ENCODE data around the gene RSPH6A.

The RSPH6A gene

DNA sequence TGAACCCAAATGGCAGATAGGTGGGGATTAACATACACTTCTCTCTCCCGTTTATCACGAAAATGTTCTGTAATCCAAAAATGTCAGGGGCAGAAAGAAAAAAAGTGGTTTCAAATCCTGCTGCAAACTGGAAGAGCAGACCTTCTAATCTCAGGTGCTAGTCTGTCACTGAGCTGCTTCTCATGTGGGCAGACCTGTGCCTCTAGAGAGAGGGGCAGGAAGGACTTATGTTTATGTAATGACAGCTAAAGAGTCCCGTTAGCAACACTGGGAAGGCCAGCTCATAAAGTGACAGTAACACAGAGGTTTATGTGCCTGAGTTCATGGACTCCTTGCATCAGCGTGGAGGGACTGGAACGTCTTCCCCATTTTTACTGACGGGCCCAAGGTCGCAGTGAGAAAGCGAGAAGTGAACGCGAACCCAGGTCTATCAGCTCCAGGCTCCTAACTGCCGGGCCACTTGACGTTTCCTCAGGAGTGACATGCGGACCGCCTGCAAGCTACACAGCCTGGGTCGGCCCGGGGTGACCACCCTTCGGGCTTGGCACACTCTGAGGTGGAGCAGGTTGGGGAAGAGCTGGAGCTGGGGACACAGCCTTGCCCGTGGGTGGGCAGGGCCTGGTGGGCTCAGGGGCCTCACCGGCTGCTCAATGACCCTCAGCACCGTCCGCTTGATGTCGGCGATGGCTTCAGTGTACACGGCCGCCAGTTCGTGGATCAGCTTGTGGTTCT, 9.6 kb upstream of the RSPH6A start:
- no peak for DNase-seq

- no peak for DNase-seq
These were observed 8.9 kb upstream of the RSPH6A start for GRCh38 chr19:45824041-45824471.

DNA sequence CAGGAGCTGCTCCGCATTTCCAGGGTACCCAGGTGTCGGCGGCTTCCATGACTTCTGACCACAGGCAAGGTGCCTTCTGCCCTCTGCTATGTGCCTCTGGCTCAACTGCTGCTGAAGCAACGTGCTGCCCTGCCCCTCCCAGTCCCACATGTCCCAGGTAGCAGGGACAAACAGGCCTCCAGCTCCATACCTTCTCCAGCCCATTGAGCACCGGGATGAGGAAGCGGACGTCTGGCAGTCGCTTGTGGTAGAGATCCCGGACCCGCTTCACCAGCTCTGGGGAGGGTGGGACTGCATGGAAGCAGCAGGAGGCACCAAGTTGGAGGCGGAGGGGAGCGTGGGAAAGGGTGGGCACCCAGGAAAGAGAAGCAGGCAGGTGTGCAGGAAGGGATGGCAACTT, 8.1 kb upstream of the RSPH6A start:
- no peak for DNase-seq

DNA sequence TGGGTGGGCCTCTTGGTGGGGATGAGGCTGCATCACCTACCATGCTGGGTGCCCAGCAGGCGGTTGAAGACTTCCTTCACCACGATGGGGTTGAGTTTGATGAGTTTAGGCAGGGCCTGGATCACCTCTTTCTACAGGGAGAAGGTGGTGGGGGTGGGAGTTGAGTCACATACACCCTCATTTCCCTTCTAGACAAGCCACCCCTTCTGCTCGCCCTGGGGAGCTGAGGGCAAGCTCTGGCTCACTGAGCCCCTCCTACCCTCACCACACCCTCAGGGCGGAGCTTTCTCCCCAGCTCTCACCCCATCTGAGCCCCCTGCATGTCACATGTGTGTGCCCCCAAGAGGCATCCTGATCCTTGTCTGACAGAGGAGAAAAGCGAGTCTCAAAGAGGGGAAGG, 7.6 kb upstream of the RSPH6A start:
- DNase-seq = no peak

DNA sequence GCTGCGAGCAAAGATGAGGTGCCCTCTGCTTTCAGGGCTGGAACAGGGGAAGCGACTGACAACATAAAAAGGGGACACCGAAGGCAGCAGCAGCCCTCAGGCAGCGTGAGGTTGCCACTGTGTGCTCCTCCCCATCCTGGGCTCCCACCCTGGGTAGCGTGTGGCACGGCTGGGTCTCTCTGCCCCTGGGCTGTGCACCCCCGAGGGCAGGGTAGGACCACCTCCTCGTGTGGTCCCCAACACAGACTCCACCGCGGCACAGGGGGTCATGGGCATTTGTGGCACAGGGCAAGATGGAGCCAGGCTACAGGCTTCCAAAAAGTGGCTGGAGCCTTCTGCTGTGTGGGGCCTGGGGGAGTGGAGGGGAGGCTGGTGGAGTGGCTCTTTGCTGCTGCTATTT, 6.5 kb upstream of the RSPH6A start:
- DNase-seq = no peak

- no peak for DNase-seq
These were observed 6.0 kb upstream of the RSPH6A start for GRCh38 chr19:45821103-45821521.

- no peak for DNase-seq
These were observed 5.5 kb upstream of the RSPH6A start for GRCh38 chr19:45820413-45821102.

DNA sequence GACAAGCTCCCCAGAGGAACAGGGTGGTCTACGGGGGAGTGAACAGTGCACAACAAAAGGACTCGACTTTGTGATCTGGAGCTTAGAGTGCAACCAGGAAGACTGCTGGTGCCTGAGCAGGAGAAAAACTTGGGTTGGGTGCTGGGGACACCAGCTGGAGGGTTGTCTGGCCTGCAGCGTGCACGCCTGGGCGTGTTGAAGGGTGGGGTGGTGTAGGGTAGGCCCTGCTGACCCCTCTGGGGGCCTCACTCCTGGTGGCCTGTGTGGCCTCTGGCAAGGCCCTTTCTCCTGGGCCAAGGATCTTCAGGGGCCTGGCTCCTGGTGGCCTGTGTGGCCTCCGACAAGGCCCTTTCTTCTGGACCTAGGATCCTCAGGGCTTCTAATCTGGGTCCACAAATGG, 4.7 kb upstream of the RSPH6A start:
- no peak for DNase-seq

- no peak for DNase-seq
These were observed 2.7 kb upstream of the RSPH6A start for GRCh38 chr19:45817725-45818301.

GRCh38 chr19:45817010-45817724, 2.1 kb upstream of the RSPH6A start:
- peak; percentile 96 for DNase-seq

- no peak for DNase-seq
These were observed 1.3 kb upstream of the RSPH6A start for GRCh38 chr19:45816236-45817009.

GRCh38 chr19:45815481-45816216, 541 bp upstream of the RSPH6A start:
- no peak for DNase-seq

GRCh38 chr19:45814166-45814780, 835 bp downstream of the RSPH6A start:
- no peak for DNase-seq

DNA sequence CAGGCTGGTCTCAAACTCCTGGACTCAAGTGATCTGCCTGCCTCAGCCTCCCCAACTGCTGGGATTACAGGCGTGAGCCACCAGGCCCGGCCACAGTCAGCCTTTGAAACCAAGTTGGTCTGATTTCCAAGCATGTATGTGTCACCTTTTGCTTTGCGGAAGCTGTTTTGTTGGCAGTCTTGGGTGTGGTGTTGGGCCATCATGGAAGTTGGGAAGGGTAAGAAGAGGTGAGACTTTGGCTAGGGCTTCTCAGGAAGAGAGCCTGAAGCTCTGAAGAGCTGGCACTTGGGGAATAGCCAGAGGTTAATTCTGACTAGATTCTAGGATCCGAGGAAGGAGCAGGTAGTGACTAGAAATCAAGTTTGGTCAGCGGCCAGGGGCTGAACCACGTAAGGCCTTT, 2.8 kb downstream of the RSPH6A start:
- no peak for DNase-seq

- DNase-seq = peak; percentile 62
These were observed 5.4 kb downstream of the RSPH6A start for GRCh38 chr19:45809643-45810159.

- no peak for DNase-seq
These were observed 9.4 kb downstream of the RSPH6A start for GRCh38 chr19:45805719-45806118.

- DNase-seq = no peak
These were observed 10.2 kb downstream of the RSPH6A start for GRCh38 chr19:45804959-45805230.

DNA sequence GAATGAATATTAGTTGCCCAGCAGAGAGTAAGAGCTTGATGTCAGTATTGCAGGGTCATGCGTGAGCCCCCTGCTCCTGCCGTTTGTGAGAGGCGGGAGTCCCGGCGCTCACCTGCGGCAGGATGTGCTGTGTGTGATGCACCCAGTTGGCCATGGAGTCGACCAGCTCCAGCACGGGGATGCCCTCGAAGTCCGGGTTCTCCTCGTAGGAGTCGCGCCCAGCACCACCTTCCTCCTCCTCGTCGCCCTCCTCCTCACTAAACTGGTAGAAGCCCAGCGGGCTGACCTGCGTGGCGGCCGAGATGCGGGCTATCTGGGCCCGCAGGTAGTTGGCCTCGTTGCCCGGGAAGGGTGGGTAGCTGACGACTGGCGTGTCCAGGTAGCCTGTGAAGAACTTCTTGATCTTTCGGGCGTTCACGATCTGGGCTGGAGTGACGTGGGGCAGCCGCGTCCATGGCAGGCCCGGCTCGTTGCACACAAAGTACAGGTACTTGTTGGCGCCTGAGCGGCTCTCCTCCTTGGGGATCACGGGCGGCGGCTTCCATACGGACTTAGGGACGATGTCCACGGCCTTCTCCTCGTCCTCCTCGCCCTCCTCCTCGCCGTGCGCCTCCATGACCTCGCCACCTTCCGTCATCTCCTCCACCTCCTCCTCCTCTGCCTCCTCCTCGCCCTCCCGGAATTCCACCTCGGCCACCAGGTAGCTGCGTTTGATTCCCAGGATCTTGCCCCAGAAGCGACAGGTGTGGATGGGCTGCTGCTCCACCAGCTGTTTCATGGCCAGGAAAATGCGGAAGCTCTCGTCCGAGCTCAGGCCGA, 10.8 kb downstream of the RSPH6A start:
- DNase-seq = no peak

DNA sequence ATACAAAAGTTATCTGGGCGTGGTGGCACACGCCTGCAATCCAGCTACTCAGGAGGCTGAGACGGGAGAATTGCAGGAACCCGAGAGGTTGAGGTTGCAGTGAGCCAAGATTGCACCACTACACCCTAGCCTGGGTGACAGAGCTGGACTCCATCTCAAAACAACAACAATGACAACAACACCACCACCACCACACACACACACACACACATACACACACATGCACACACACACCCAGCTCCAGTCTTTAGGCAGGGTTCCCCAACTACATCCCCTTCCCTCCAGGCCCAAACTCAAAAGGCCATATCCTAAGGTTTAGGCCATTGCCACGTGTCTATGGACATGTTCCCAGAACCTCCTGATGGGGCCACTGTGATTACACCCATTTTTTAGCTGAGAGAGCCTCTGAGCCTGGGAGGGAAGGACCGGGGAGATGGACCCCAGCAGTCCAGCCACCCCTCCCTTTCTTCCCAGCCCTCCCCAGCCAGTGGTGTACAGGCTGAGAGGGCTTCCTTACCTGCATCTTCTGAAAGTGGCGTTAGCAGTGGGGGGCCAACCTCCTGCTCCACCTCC, 13.4 kb downstream of the RSPH6A start:
- DNase-seq = no peak

DNA sequence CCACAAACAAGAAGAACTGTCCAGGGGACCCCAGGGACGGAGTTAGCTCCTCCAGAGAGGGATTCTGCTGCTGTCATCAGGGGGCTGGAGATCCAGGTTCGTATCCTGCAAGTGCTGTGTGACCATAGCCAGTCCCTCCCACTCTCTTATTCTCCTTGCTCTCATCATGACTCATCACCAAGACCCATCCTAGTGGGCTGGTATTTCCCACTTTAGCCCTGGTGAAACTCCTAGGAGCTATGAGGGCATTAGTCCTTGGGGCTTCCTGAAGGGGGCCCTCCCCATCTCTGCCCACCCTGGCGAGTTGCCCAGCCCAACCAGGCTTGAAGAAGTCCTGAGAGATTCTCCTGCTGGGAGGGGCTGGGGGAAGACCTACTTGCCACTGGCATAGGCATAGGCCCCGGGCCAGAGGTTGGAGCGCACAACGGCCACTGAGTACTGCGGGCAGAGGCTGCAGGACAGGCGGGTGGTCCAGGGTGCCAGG, 15.0 kb downstream of the RSPH6A start:
- DNase-seq = no peak

All from activated CD4-positive, alpha-beta T cell treated with anti-CD3 and anti-CD28 coated beads, Interleukin-2, amount 50 U/mL, for 16 hours (primary cell).